HG03064 (cell line): Measurements from ENCODE around the gene LRCH4.

Experiments
- ATAC-seq: cut with Tn5 transposase; IDR thresholded peaks from one replicate; pipeline ENCODE4 v1.9.1; 2021; ENCODE audit warnings: low read depth; ENCODE audit not compliant: unreplicated experiment

The LRCH4 gene

GRCh38 chr7:100582650-100583049 is 3.3 kb downstream of the LRCH4 start:
- ATAC-seq = no peak

DNA sequence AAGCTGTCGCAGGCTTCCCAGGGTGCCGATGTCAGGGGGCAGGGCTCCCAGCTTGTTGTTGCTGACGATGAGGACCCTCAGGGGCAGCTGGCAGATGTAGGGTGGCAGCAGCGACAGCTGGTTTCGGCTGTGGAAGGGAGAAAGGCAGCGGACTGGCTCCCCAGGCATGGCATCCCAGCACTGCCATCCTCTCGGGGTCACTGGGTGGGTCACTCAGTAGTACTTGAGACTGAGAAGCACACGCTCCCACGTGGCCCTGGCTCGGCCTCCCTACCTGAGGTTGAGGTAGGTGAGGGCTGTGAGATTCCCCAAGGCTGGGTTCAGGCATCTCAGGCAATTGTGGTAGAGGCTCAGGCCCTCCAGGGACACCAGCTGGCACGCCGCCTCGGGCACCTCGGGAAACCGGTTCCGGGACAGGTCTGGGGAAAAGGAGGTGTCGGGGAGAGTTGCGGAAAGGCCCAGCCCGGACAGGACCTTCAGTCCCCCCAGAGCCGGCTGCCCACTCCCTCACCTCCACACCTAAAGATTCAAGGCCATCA is 3.8 kb downstream of the LRCH4 start:
- ATAC-seq = no peak

- no peak for ATAC-seq
Observed at GRCh38 chr7:100580466-100581283, 5.3 kb downstream of the LRCH4 start.

DNA sequence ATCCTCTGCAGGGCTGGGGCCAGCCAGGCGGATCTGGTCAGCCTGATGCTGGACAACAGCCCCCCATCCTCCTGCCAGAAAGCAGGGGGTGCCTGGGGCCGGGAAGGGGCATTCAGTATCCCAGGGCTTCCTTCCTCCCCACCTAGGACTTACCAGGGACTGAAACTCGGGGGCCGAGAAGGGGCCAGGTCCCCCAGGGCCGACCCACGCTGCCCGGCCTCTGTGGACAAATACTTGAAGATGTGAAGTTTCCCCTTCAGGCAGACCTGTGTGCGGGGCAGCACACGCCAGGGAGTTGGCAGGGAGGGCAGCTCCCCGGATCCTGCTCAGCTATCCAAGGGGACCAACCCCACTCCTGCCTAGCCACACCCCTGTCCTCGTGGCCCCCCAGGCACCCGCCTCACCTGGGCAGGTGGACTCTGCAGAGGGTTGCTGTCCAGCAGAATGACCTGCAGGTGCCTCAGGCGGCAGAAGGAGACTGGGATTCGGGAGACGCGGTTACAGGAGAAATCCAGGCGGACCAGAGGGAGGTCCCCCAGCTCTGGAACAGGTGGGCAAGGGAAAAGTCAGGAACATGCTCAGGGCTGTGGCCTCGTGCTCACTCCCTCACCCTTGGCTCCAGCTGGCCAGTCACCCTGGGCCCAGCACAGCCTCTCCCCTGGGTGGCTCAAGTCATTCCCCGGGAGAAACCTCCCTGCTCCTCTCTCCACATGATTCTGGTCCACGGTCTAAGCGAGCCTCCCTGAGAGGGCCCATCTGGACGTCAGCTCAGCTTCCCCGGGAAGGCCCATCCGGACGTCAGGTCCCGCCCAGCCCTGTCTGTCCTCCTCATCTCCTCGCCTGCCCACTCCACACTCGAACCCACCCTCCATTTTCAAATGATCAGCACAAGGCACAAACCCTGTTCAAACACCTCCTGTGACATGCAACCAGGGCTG is 7.4 kb downstream of the LRCH4 start:
- no peak for ATAC-seq

GRCh38 chr7:100577507-100577906 is 8.4 kb downstream of the LRCH4 start:
- no peak for ATAC-seq

DNA sequence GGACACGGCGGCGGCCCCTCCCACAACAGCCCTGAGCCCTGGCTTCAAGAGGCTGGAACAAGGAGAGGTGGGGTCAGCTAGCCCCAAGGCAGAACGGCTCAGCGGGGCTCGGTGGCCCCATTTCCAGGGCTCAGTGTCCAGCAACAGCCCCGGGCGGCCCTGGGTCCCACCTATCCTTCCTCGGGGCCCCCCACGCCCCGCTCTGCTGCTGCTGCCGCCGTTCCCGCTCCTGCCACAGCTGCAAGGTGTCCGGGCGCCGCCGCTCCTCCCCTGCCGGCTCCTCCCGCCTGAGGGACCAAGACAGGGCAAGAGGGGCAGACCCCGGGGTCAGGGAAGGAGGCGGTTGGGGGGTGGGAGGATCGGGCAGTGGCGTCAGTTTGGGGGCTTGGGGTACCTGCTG is 8.8 kb downstream of the LRCH4 start:
- ATAC-seq = no peak

DNA sequence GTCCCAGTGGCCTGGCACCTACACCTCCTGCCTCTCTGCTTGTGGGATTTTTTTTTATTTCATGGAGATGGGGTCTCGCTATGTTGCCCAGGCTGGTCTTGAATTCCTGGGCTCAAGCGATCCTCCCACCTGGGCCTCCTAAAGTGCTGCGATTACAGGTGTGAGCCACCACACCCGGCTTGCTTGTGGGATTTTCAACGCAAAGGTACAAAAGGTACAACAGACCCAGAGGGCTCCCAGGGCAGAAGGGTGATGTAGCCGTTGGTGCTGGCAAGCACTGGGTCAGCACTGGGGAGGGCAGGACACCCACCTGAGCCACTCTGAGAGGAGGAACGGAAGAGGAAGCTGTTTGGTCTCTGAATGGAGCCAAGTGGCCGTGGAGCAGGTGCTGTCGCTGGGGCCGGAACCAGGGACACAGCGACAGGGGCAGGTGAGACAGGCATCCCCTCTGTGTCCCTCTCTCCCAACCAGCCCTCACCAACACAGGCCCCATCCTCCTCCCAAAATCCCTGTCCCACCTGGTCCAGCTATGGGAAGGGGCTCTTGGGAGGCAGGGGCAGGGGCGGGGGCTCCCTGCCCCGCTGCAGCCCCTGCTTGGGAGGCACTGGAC is 9.4 kb downstream of the LRCH4 start:
- no peak for ATAC-seq

DNA sequence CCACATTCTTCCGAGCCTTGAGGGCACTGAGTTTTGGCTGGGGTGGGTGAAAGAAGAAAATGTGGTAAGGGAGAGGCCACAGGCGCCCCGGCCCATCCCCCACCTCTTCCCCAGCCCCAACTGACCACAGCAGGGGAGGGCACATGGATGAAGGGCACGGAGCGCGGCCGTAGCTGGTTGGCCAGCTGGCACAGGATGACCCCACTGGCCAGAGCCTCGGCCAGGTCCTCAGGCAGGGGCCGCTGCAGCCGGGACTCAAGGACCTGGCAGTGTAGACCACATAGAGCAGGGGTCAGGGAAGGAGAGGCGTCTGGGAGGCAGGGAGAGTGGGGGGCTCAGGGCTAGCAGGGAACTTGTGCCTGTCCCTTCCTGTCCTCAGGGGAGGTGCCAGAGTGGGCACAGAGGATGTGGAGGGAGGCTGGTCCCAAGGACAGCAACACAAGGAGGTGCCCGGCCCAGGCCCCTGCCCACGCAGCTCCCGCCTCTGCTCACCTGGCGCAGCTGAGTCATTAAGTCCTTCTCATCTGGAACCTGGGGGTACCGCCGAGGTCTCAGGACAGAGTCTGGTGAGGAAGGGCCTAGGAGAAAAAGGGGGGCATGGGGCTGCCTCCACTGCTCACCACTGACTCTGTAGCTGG is 10.1 kb downstream of the LRCH4 start:
- ATAC-seq = no peak

DNA sequence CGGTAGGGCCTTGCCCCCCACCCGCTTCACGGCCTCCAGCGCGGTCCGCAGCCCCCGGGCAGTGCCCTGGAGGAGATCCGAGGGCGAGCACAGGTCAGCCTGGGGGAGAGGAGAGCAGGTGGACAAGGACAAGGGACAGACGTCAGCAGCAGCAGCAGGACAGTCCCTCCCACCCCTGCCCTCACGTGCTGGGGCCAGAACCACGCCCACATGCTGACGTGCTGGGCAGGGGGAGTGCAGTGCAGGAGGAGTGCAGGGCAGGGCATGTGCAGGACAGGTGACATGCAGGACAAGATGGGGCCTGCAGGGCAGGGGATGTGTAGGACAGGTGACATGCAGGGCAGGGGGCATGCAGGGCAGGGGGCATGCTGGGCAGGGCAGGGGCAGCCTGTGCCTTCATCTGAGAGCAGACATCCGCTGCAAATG is 10.7 kb downstream of the LRCH4 start:
- no peak for ATAC-seq

DNA sequence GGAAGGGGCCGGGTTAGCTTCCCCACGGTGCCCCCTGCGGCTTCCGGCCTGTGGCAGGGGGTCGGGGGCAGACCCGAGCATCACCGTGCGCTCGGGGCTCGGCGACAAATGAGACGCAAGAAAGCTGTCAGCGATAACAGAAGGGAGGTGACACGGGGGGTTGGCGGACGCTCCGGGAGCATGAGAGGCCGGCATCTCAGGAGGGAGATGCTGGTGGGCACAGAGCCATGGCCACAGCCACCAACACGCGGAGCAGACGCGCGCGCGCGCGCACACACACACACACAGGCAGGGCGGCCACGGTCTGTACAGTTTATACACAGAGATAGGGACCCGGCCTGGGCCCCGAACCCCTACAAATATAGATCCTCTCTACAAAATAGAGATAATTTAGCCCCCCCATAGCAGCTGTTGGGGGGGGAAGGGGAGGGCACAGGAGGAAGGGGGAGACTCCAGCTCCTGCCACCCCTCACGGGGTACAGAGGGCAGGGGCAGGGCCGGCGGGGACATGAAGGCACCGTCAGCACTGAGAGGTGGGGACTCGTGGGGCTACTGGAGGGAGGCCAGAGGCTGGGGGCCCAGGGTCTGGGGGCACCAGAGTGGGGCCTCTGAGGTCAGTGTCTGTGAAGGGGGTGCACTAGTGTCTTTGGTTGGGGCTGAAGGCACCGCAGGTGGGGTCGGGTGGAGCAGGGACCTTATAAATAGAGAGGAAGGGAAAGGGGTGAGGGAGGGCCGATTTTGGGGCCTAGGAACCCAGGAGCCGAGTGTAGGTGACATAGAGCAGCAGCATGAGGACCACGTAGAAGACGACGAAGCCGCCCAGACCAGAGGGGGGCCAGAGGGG is 11.3 kb downstream of the LRCH4 start:
- ATAC-seq = no peak

- ATAC-seq = no peak
Observed at GRCh38 chr7:100573691-100574361, 12.1 kb downstream of the LRCH4 start, which contains the start of gene SAP25. TSS of gene SAP25 (minus strand) at chr7:100573900. CDS start at chr7:100573742, 158 bp downstream.

DNA sequence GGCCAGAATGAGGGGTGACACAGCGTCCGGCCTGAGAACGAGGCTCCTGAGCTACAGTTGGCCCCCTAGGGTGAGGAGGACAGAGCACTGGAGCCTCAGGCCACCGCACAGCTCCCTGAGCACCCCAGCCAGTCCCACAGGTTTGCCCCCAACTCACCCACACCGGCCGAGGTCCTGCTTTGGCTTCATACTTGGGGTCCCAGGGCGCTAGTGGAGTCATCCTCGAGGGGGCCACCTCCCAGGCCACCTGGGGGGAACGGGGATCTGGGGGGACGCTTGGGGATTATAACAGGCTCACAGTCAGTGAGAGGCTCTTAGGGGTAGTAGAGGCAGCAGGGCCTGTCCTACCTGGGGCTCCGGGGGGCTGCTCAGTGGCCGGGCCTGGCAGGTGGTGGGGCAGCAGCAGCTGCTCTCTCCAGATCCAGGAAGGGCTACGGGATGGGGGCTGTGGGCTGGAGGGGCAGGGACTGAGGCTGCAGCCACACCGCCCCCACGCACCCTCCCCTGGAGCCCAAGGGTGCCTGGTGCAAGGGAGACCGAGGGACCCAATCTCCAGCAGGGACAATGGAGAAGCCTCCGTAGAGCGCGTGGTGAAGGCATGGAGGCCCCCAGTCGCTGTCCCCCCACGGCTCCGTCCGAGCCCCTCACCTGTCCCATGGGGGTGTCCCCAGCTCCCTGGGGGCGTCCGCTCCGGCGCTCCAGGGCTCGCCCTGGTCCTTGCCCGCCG is 12.8 kb downstream of the LRCH4 start:
- ATAC-seq = no peak

DNA sequence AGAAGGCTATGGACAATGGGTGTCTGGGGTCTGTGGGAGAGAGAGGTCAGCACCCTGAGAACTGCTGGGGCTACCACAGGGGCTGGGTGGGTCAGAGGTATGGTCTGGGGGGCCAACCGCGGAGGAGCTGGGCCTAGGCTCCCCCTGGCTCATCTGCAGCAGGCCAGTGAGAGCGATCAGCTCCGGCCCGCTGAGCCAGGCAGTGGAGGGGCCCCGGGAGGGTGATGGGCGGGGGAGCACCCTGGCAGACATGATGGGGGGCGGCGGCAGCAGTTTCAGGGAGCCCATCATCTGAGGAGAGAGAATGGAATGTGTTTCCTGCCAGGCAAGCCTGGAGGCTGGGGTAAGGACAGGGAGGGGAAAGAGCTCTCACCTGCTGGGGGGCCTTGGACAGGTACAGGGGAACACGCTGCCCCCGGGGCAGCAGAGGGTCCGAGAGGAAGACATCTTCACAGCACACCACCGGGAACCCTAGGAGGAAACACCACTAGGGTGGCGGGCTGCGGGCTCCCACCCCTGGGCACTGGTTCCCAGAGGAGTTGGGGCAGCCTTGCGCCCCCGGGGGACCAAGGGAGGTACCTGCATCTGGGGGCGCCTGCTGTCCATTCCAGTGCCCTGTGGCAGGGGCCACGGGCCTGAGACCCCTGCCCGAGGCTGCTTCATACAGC is 13.5 kb downstream of the LRCH4 start:
- no peak for ATAC-seq

- no peak for ATAC-seq
Observed at GRCh38 chr7:100571829-100572116, 14.2 kb downstream of the LRCH4 start.

- ATAC-seq = no peak
Observed at GRCh38 chr7:100570954-100571828, 14.7 kb downstream of the LRCH4 start.

- ATAC-seq = no peak
Observed at GRCh38 chr7:100568896-100569844, 16.8 kb downstream of the LRCH4 start.
